GM12878 (cell line): Measurements from ENCODE around the gene GLMP.

Experiments used
- ASH2L ChIP-seq: fragments of 300-600, 200-600 bp; sonication (generic); IDR thresholded peaks from 2 replicates; pipeline ENCODE4 v1.6.1; 2017; ENCODE audit warnings: low read depth, mild to moderate bottlenecking, borderline replicate concordance
- CTCF ChIP-seq, 3 experiments: IDR thresholded peaks in 2 of 3; conservative IDR thresholded peaks in 1 of 3; 2 replicates each; pipeline ENCODE4 v1.5.1; 2011; ENCODE audit warnings: low read depth in 3 of 3, low read length in 3 of 3, mild to moderate bottlenecking in 3 of 3, control low read depth in 2 of 3, moderate library complexity in 2 of 3, inconsistent platforms in 1 of 3, mixed read lengths in 1 of 3; ENCODE audit not compliant: control insufficient read depth in 2 of 3, insufficient read depth in 1 of 3; ENCODE audit errors: extremely low read depth in 1 of 3
- ESRRA ChIP-seq: IDR thresholded peaks from 2 replicates; pipeline ENCODE4 v1.6.1; 2012; ENCODE audit warnings: mild to moderate bottlenecking, low read length, improper control_type of control experiment
- GABPA ChIP-seq: IDR thresholded peaks from 2 replicates; pipeline ENCODE4 v1.6.1; 2014; ENCODE audit warnings: antibody characterized with exemption, low read depth, mild to moderate bottlenecking, inconsistent platforms
- HDGF ChIP-seq: fragments of 450-650 bp; IDR thresholded peaks from 2 replicates; pipeline ENCODE4 v1.6.1; 2016; ENCODE audit warnings: antibody characterized with exemption
- NR2C2 ChIP-seq: IDR thresholded peaks from 2 replicates; pipeline ENCODE4 v1.6.1; 2011; ENCODE audit warnings: borderline replicate concordance, low read depth; ENCODE audit not compliant: control insufficient read depth, insufficient read length
- POLR2A ChIP-seq: IDR thresholded peaks from 2 replicates; pipeline ENCODE4 v1.6.1; 2011; ENCODE audit warnings: low read depth, mild to moderate bottlenecking, low read length
- POLR2AphosphoS5 ChIP-seq: IDR thresholded peaks from 2 replicates; pipeline ENCODE4 v1.6.1; 2011; ENCODE audit warnings: mild to moderate bottlenecking, low read length, inconsistent platforms
- SIN3A ChIP-seq: IDR thresholded peaks from 2 replicates; pipeline ENCODE4 v1.6.1; 2012; ENCODE audit warnings: low read depth, low read length, improper control_type of control experiment
- TARDBP ChIP-seq: IDR thresholded peaks from 2 replicates; pipeline ENCODE4 v1.6.1; 2016; ENCODE audit warnings: borderline replicate concordance
- WRNIP1 ChIP-seq: IDR thresholded peaks from 2 replicates; pipeline ENCODE4 v1.6.1; 2011; ENCODE audit warnings: low read depth, low read length, improper control_type of control experiment, borderline replicate concordance
- ZNF217 ChIP-seq: fragments of 450-650 bp; IDR thresholded peaks from 2 replicates; pipeline ENCODE4 v1.6.1; 2017; ENCODE audit warnings: antibody characterized with exemption, mild to moderate bottlenecking

DNA sequence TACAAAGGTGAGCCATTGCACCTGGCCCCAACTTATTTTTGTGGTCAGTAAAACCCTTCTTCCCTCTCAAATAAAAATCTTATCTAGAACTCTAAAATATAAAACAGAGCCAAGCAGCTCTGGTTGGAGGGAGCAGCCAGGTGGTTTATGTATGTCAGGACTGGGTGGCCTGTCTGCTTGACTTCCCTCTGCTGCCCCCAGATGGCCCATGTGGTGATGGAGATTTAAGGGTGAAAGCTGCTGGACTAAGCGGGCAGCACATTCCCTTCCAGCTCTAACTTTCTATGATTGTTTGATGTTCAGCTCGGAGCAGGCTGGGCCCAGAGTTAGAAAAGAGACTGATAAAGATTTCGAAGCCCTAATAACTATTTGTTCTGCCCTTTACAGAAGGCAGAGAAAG, 35.7 kb downstream of the GLMP start:
- TF ChIP-seq SIN3A (no peak), ASH2L (no peak), HDGF (no peak), POLR2AphosphoS5 (no peak), GABPA (no peak), CTCF (IDR thresholded peaks at IDR 0.05 in 2 of 3, conservative IDR thresholded peaks at IDR 0.05 in 1 of 3; ENCODE audit: control insufficient read depth in 2 of 3, extremely low read depth in 1 of 3, insufficient read depth in 1 of 3, low read depth in 3 of 3, low read length in 3 of 3) (peak in 2 of 3 experiments; percentile 27 to 32; a peak in 1 of 6 replicates), POLR2A (no peak), TARDBP (no peak), ESRRA (no peak), ZNF217 (no peak), NR2C2 (no peak), WRNIP1 (no peak)
